Transverse colon (tissue), 4 donors: ENCODE data around the gene HOXA3. TPM values are rescaled to one million over a fixed set of nuclear protein-coding genes. Genes with fewer than 3 reads are reported as not detected.
A peak's percentile ranks its signal among the peaks of the same experiment; 100 is the strongest.

ENCODE experiments used
- DNase-seq: peaks from one replicate; pipeline ENCODE4 v3.0.0-alpha.2; 2019
- H3K27ac ChIP-seq, 4 donors: fragments of 200-600 bp; sonication (generic); 2 replicates each; pipeline ENCODE4 v1.5.1; 2016 to 2018; ENCODE audit warnings: inconsistent platforms in 4 of 4
- H3K27me3 ChIP-seq: fragments of 200-600 bp; sonication (generic); 2 replicates; pipeline ENCODE4 v1.5.1; 2017; ENCODE audit warnings: inconsistent platforms
- H3K36me3 ChIP-seq, 4 donors: fragments of 200-600 bp; sonication (generic); 2 replicates each; pipeline ENCODE4 v1.5.1; 2017 to 2019; ENCODE audit warnings: inconsistent platforms in 4 of 4
- H3K4me1 ChIP-seq, 4 donors: fragments of 200-600 bp; sonication (generic); 2 replicates each; pipeline ENCODE4 v1.5.1; 2017 to 2020; ENCODE audit warnings: inconsistent platforms in 4 of 4
- H3K4me3 ChIP-seq, 4 donors: fragments of 200-600 bp; sonication (generic); 1 replicate in 1 of 4; 2 replicates in 3 of 4; pipeline versions ENCODE4 v1.5.1 to v1.6.1; 2017 to 2019; ENCODE audit warnings: inconsistent platforms in 4 of 4
- H3K9me3 ChIP-seq, 2 donors: fragments of 200-600 bp; sonication (generic); 2 replicates each; pipeline ENCODE4 v1.5.1; 2017 to 2019; ENCODE audit warnings: inconsistent platforms in 2 of 2
- CTCF ChIP-seq, 5 experiments: fragments of 200-600 bp in 3 of 5; fragments of 450-650 bp in 2 of 5; sonication (generic) in 3 of 5; IDR thresholded peaks; 1 replicate in 2 of 5; 2 replicates in 3 of 5; pipeline ENCODE4 v1.5.1; 2016 to 2017; ENCODE audit warnings: antibody characterized with exemption in 5 of 5, inconsistent platforms in 3 of 5, mild to moderate bottlenecking in 2 of 5, moderate library complexity in 1 of 5
- EP300 ChIP-seq: sonication (generic); formaldehyde crosslinking; IDR thresholded peaks from one replicate; pipeline ENCODE4 v1.6.1; 2017; ENCODE audit warnings: antibody characterized with exemption, low read depth
- POLR2A ChIP-seq: fragments of 450-650 bp; IDR thresholded peaks from one replicate; pipeline ENCODE4 v1.6.1; 2016; ENCODE audit warnings: antibody characterized with exemption, mild to moderate bottlenecking, moderate library complexity
- POLR2AphosphoS5 ChIP-seq, 3 donors: sonication (generic); formaldehyde crosslinking; IDR thresholded peaks; one replicate each; pipeline ENCODE4 v1.6.1; 2016; ENCODE audit warnings: antibody characterized with exemption in 3 of 3
- whole genome bisulfite sequencing, 2 donors: methylation state at CpG; one replicate each; pipeline ENCODE4 v1.1.5; 2018; ENCODE audit warnings: low coverage in 1 of 2; 5-methylcytosine and 5-hydroxymethylcytosine counted together
- in situ Hi-C, 4 donors: fragments of 200-750 bp; cut with MboI; loops; one replicate each; pipeline versions ENCODE4 v1.15.0 to v1.15.1; 2017; ENCODE audit warnings: low sequenced_read_pairs in 3 of 4, low pct_ligation_motif_present in 1 of 4, low pct_unique_long_range_greater_than_20kb in 1 of 4
- intact Hi-C: fragments of 100-400 bp; cut with DNase I; formaldehyde crosslinking; loops from one replicate; pipeline ENCODE4 v1.15.1; 2023; ENCODE audit warnings: low total_unique reads
- total RNA-seq, 4 donors: library from RNA; depleted of rRNA; stranded (reverse); fragments of >200 nt; gene quantifications; one replicate each; pipeline ENCODE4 v1.1.0, GENCODE V29; 2016

The HOXA3 gene
- total RNA-seq, 4 donors from 2014 or later: 14.1 to 27.3 (median 15.7) TPM

GRCh38 chr7:27147199-27148030 is 5.0 kb downstream of the HOXA3 start, which contains the start of gene HOXA6:
HOXA6 (minus strand) TSS chr7:27147774; CDS start chr7:27147749, 25 bp downstream.
- in situ Hi-C loops: loop anchor here in 3 of 4 donors (10.0 kb wide), 1 partner anchor 293 kb away; no protein-coding TSS in a partner anchor
- Histone ChIP-seq H3K27me3 (peaks cover 26% of the 10 kb centered on the region), H3K4me1 (peaks cover 0 to 78% (median 55%) of the 10 kb centered on the region in 4 donors), H3K4me3 (peak within 1 kb of the TSS; percentile 54 to 79 (median 72)), H3K36me3 (no peaks in the 10 kb centered on the region), H3K27ac (peak within 1 kb of the TSS; percentile 95 to 99 (median 98)), H3K9me3 (no peaks in the 10 kb centered on the region)
- DNase-seq: peak; percentile 81
- intact Hi-C loops: loop anchor here (5.0 kb wide), 2 partner anchors 40 to 290 kb away; no protein-coding TSS in a partner anchor
- WGBS, 2 donors: 11% methylated on average over 63 of the region's 63 CpGs; no CpG with 5 or more reads in 1 of the 2 donors
- peak in 1 of 3 donors; percentile 40 for TF ChIP-seq POLR2AphosphoS5 (IDR thresholded peaks at IDR 0.05)
- no peak for TF ChIP-seq EP300
- TF ChIP-seq POLR2A: peak; percentile 29
- TF ChIP-seq CTCF (IDR thresholded peaks at IDR 0.05): no peak

DNA sequence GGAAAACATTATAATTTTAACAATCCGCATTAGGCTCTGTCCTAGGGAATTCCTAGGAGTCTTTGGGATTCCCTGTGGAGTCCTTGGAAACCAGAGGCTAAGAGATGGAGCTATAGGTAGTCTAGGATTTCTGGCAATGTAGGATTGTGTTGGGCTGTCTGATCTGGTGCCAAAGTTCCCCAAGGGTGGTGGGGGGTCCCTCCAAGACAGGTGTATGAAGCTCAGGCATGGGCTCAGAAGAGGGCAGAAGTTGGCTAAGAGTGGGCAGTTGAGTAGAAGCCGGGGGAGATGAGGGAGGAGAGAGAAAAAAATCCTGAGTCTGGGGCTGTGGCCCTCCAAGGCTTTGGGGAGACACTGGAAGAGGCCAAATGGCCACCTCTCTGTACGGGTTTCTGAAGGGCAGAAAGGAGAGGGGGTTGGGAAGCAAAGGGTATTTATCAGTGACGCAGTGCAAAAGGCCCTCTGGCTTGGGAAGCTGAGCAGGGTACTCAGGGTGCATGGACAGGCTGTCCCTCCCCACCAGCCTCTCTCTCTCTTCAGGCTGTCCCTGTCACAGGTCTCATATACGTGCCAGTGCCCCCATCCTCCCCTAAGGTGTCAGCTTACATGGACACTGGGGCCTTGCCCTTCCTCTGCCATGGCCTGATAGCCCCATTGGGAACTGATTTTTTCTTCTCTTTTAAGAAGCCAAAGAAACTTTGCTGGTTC is 5.7 kb downstream of the HOXA3 start:
- intact Hi-C loops: loop anchor here (5.0 kb wide), 2 partner anchors 39 to 289 kb away; no protein-coding TSS in a partner anchor
- H3K4me3 ChIP-seq: peak overlapping the region in 3 of 4 donors; percentile 71 to 79 (median 73)

DNA sequence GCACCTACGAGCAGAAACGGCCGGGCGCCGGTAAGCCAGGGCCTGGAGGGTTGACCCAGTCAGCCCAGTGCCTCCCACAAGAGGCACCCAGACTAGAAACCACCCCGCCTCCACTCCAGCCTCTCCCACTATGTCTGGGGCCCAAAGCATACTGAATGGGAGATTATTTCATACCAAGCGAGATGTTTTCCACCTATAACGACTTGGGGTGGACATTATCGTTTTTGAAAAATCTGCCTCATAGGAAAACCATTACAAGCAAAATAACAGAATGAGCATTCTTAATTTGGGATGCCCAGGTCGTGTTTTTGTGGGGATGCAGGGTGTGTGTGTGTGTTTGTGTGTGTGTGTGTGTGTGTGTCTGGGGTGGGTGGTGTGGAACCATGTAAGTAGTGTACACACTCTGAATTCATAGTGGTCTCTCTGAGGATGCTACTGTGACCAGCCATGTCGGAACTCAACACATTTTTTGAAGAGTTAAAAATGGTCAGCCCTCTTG is 6.4 kb downstream of the HOXA3 start:
- intact Hi-C loops: loop anchor here (5.0 kb wide), 2 partner anchors 39 to 289 kb away; no protein-coding TSS in a partner anchor
- Histone ChIP-seq H3K36me3 (no peaks in the 10 kb centered on the region), H3K4me1 (peaks cover 0 to 78% (median 58%) of the 10 kb centered on the region in 4 donors), H3K4me3 (peak overlapping the region in 3 of 4 donors; percentile 2 to 77 (median 57)), H3K27me3 (peaks cover 19% of the 10 kb centered on the region), H3K9me3 (no peaks in the 10 kb centered on the region), H3K27ac (peak overlapping the region; percentile 95 to 99 (median 98))
- TF ChIP-seq POLR2AphosphoS5 (IDR thresholded peaks at IDR 0.05): peak in 1 of 3 donors; percentile 0
- TF ChIP-seq POLR2A: no peak
- WGBS, 2 donors: 55 to 64% methylated on average over 2 to 11 of the region's 11 CpGs
- in situ Hi-C loops: loop anchor here in 3 of 4 donors (10.0 kb wide), 1 partner anchor 291 kb away; no protein-coding TSS in a partner anchor
- no peak for DNase-seq

More for the DNA sequence above, 5.7 kb downstream of the HOXA3 start:
- no peaks in the 10 kb centered on the region for H3K36me3 ChIP-seq
- TF ChIP-seq EP300 (no peak), POLR2AphosphoS5 (IDR thresholded peaks at IDR 0.05) (no peak), CTCF (IDR thresholded peaks at IDR 0.05) (no peak), POLR2A (no peak)
- DNase-seq: peak; percentile 14
- no peaks in the 10 kb centered on the region for H3K9me3 ChIP-seq
- WGBS, 2 donors: 40% methylated on average over 5 of the region's 5 CpGs; no CpG with 5 or more reads in 1 of the 2 donors
- in situ Hi-C loops: loop anchor here in 3 of 4 donors (10.0 kb wide), 1 partner anchor 292 kb away; no protein-coding TSS in a partner anchor
- peak overlapping the region; percentile 95 to 99 (median 98) for H3K27ac ChIP-seq
- H3K27me3 ChIP-seq: peaks cover 24% of the 10 kb centered on the region
- H3K4me1 ChIP-seq: peaks cover 0 to 79% (median 55%) of the 10 kb centered on the region in 4 donors

DNA sequence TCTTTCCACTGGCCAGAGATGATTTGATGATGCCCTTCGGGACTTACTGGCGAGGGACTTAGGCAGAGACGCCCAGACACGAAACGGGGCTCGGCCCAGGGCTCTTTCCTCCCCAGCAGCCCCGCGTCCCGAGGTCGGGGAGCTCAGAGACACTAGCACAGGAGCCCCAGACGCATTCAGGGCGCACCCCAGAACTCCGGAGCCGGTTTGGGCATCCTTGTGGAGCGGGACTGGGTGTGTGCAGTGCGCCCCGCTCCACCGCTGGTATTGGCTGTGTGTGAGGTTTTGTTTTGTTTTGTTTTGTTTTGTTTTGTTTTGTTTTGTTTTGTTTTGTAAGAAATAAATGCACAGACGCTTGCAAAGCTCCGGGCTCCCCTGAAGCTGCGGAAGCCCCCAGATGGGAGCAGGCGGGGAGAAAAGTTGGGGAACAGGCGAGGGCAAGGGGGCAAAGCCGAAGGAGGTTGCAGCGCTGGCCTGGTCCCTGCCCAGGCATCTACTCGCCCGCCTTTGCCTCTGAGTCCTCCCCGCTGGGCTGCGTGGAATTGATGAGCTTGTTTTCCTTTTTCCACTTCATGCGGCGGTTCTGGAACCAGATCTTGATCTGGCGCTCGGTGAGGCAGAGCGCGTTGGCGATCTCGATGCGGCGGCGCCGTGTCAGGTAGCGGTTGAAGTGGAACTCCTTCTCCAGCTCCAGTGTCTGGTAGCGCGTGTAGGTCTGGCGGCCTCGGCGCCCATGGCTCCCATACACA is 7.0 kb downstream of the HOXA3 start:
- peaks cover 19% of the 10 kb centered on the region for H3K27me3 ChIP-seq
- peak overlapping the region in 3 of 4 donors; percentile 2 to 77 (median 57) for H3K4me3 ChIP-seq
- no peaks in the 10 kb centered on the region for H3K9me3 ChIP-seq
- peak; percentile 29 for DNase-seq
- H3K4me1 ChIP-seq: peaks cover 0 to 73% (median 64%) of the 10 kb centered on the region in 4 donors
- 58 to 62% methylated on average over 3 to 47 of the region's 47 CpGs for WGBS, 2 donors
- peak in 2 of 3 donors; percentile 6 to 9 for TF ChIP-seq POLR2AphosphoS5 (IDR thresholded peaks at IDR 0.05)
- no peak for TF ChIP-seq CTCF (IDR thresholded peaks at IDR 0.05)
- no peak for TF ChIP-seq POLR2A
- peak overlapping the region; percentile 95 to 99 (median 98) for H3K27ac ChIP-seq
- in situ Hi-C loops (loop anchor here in 3 of 4 donors (10.0 kb wide), 1 partner anchor 291 kb away; no protein-coding TSS in a partner anchor), intact Hi-C loops (loop anchor here (5.0 kb wide), 2 partner anchors 38 to 288 kb away; no protein-coding TSS in a partner anchor)
- no peaks in the 10 kb centered on the region for H3K36me3 ChIP-seq
